ENCODE measurements around the gene TMEM178A. TPM values are rescaled to one million over a fixed set of nuclear protein-coding genes. Genes with fewer than 3 reads are reported as not detected.

Gene TMEM178A
- total RNA-seq, 1 experiment from 2014 or later, result 0.86 TPM

DNA sequence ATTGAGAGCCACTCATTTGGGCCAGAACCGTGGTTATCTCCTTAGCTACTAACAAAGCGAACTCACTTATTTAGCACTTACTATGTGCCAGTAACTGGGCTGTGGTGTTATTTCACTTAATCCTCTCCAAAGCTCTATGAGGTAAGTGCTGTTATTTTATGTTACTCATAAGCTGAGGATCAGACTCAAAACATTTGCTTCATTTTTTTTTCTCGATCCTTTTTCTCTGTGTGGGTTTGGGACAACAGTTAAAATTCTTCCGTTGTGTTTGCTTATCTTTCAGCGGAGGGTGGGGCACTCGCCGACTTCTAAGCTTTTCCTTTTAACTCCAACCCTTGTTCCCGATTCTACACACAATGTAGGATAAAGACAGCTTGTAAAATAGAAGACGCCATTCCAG is 52.8 kb downstream of the TMEM178A start:
- TF ChIP-seq, protein P1, sequence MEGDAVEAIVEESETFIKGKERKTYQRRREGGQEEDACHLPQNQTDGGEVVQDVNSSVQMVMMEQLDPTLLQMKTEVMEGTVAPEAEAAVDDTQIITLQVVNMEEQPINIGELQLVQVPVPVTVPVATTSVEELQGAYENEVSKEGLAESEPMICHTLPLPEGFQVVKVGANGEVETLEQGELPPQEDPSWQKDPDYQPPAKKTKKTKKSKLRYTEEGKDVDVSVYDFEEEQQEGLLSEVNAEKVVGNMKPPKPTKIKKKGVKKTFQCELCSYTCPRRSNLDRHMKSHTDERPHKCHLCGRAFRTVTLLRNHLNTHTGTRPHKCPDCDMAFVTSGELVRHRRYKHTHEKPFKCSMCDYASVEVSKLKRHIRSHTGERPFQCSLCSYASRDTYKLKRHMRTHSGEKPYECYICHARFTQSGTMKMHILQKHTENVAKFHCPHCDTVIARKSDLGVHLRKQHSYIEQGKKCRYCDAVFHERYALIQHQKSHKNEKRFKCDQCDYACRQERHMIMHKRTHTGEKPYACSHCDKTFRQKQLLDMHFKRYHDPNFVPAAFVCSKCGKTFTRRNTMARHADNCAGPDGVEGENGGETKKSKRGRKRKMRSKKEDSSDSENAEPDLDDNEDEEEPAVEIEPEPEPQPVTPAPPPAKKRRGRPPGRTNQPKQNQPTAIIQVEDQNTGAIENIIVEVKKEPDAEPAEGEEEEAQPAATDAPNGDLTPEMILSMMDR (IDR thresholded peaks at IDR 0.05; ENCODE audit: unreplicated experiment), result no peak

DNA sequence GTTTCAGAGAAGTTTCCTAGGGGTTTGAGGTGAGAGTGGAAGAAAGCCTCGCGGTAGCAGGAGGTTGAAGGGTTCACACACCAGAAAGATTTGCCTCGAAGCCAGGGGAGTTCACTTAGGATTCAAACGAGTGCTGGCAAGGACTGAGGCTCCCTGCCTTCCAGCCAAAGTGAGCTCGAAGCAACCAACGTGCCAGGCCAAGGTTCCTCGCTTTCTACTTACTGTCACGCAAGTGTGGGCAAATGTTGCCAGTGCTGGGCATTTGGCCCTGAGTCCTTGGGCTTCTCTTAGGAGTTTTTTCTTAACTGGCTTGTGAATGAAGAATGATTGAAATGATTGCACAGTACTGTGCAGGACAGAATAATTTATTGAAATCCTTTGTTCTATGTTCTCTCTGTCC is 53.6 kb downstream of the TMEM178A start:
- H3K27me3 Mint-ChIP-seq (ENCODE audit: insufficient read depth, unreplicated experiment), result no peaks in the 10 kb centered on the region
- no peak for DNase-seq (ENCODE audit: unreplicated experiment)
- H3K4me3 Mint-ChIP-seq (ENCODE audit: unreplicated experiment), result no peak overlapping the region
- TF ChIP-seq, protein P1 (IDR thresholded peaks at IDR 0.05; ENCODE audit: unreplicated experiment), result no peak
- H3K36me3 Mint-ChIP-seq (ENCODE audit: insufficient read depth, unreplicated experiment), result no peaks in the 10 kb centered on the region
- H3K9me3 Mint-ChIP-seq (ENCODE audit: unreplicated experiment), result no peaks in the 10 kb centered on the region
- intact Hi-C loops (cut with micrococcal nuclease), result no loop called here
- CTCF ChIA-PET, result interaction anchor here (1.5 to 3.7 kb wide), 2 partner anchors 11 to 23 kb away, joined by 8 to 22 read pairs; no protein-coding TSS in a partner anchor
- no peaks in the 10 kb centered on the region for H3K4me1 Mint-ChIP-seq (ENCODE audit: insufficient read depth, unreplicated experiment)
- BruUV-seq (replicated peaks), result no TSS peak
- H3K27ac Mint-ChIP-seq (ENCODE audit: low read depth, unreplicated experiment), result no peak overlapping the region
- POLR2A ChIA-PET, result no interaction called here

More for the DNA sequence above, 52.8 kb downstream of the TMEM178A start:
- H3K27ac Mint-ChIP-seq (ENCODE audit: low read depth, unreplicated experiment), result no peak overlapping the region
- H3K4me3 Mint-ChIP-seq (ENCODE audit: unreplicated experiment), result no peak overlapping the region
- no peaks in the 10 kb centered on the region for H3K27me3 Mint-ChIP-seq (ENCODE audit: insufficient read depth, unreplicated experiment)
- intact Hi-C loops (cut with micrococcal nuclease), result no loop called here
- BruUV-seq (replicated peaks), result no TSS peak
- no peak for DNase-seq (ENCODE audit: unreplicated experiment)
- CTCF ChIA-PET, result interaction anchor here (0.7 to 3.7 kb wide), 5 partner anchors 9 to 206 kb away, joined by 3 to 22 read pairs (median 3); no protein-coding TSS in a partner anchor
- POLR2A ChIA-PET, result interaction anchor here (0.6 kb wide), 2 partner anchors 33 to 905 kb away, joined by 3 read pairs; no protein-coding TSS in a partner anchor
- no peaks in the 10 kb centered on the region for H3K4me1 Mint-ChIP-seq (ENCODE audit: insufficient read depth, unreplicated experiment)
- H3K9me3 Mint-ChIP-seq (ENCODE audit: unreplicated experiment), result no peaks in the 10 kb centered on the region
- H3K36me3 Mint-ChIP-seq (ENCODE audit: insufficient read depth, unreplicated experiment), result no peaks in the 10 kb centered on the region

DNA sequence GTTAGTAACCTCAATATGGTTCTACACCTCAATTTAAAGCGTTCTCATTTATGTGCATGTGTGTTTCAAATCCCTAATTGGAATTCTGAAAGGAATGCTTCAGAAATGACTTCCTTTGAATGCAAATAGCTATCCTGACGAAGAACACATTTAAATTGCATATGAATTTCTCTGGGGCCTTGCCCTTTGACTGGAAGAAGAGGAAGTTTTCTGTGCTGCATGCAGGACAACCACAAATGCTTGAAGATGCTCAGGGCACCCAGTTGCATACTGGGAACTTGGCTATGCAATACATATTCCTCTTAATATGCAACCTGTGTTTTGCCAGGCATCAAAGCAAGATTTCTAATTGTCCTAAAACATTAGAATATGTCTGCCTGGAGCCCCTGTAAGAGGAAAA is 55.3 kb downstream of the TMEM178A start:
- DNase-seq (ENCODE audit: unreplicated experiment), result no peak
- no peak overlapping the region for H3K4me3 Mint-ChIP-seq (ENCODE audit: unreplicated experiment)
- no peaks in the 10 kb centered on the region for H3K4me1 Mint-ChIP-seq (ENCODE audit: insufficient read depth, unreplicated experiment)
- POLR2A ChIA-PET, result no interaction called here
- no peaks in the 10 kb centered on the region for H3K9me3 Mint-ChIP-seq (ENCODE audit: unreplicated experiment)
- no TSS peak for BruUV-seq (replicated peaks)
- no peak overlapping the region for H3K27ac Mint-ChIP-seq (ENCODE audit: low read depth, unreplicated experiment)
- no peaks in the 10 kb centered on the region for H3K27me3 Mint-ChIP-seq (ENCODE audit: insufficient read depth, unreplicated experiment)
- intact Hi-C loops (cut with micrococcal nuclease), result no loop called here
- no peaks in the 10 kb centered on the region for H3K36me3 Mint-ChIP-seq (ENCODE audit: insufficient read depth, unreplicated experiment)
- TF ChIP-seq, protein P1 (IDR thresholded peaks at IDR 0.05; ENCODE audit: unreplicated experiment), result no peak
- CTCF ChIA-PET, result interaction anchor here (3.7 kb wide), 1 partner anchor 9 kb away, joined by 22 read pairs; no protein-coding TSS in a partner anchor

DNA sequence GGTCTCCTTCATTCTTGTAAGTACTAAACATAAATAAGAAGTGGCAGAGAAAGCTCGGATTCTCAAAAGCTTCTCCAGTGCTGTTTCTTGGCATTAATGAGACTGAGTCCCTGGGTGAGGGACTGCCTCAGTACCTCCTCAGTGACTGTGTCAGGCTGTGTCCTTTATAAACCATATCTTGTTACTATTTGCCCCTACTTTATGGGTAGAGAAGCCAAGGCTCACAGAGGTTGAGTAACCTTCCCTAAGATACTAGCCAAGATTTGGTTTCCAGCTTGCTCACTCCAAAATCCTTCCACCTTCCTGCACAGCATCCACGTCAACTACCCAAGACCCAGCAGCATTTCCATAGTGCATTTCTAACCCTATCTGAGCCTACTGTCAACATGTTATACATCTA is 57.8 kb downstream of the TMEM178A start:
- no peaks in the 10 kb centered on the region for H3K36me3 Mint-ChIP-seq (ENCODE audit: insufficient read depth, unreplicated experiment)
- H3K4me1 Mint-ChIP-seq (ENCODE audit: insufficient read depth, unreplicated experiment), result no peaks in the 10 kb centered on the region
- intact Hi-C loops (cut with micrococcal nuclease), result no loop called here
- no TSS peak for BruUV-seq (replicated peaks)
- H3K4me3 Mint-ChIP-seq (ENCODE audit: unreplicated experiment), result no peak overlapping the region
- POLR2A ChIA-PET, result interaction anchor here (0.9 kb wide), 1 partner anchor 86 kb away, joined by 3 read pairs; no protein-coding TSS in a partner anchor
- H3K27me3 Mint-ChIP-seq (ENCODE audit: insufficient read depth, unreplicated experiment), result no peaks in the 10 kb centered on the region
- no peaks in the 10 kb centered on the region for H3K9me3 Mint-ChIP-seq (ENCODE audit: unreplicated experiment)
- no peak for DNase-seq (ENCODE audit: unreplicated experiment)
- CTCF ChIA-PET, result interaction anchor here (0.6 to 1.3 kb wide), 2 partner anchors 26 to 223 kb away, joined by 3 read pairs; no protein-coding TSS in a partner anchor
- TF ChIP-seq, protein P1 (IDR thresholded peaks at IDR 0.05; ENCODE audit: unreplicated experiment), result no peak
- H3K27ac Mint-ChIP-seq (ENCODE audit: low read depth, unreplicated experiment), result no peak overlapping the region
